Measurements from ENCODE around the gene CCL23. TPM values are rescaled to one million over a fixed set of nuclear protein-coding genes. Genes with fewer than 3 reads are reported as not detected.

The CCL23 gene
- total RNA-seq, 1 donor from 2014 or later: not detected

DNA sequence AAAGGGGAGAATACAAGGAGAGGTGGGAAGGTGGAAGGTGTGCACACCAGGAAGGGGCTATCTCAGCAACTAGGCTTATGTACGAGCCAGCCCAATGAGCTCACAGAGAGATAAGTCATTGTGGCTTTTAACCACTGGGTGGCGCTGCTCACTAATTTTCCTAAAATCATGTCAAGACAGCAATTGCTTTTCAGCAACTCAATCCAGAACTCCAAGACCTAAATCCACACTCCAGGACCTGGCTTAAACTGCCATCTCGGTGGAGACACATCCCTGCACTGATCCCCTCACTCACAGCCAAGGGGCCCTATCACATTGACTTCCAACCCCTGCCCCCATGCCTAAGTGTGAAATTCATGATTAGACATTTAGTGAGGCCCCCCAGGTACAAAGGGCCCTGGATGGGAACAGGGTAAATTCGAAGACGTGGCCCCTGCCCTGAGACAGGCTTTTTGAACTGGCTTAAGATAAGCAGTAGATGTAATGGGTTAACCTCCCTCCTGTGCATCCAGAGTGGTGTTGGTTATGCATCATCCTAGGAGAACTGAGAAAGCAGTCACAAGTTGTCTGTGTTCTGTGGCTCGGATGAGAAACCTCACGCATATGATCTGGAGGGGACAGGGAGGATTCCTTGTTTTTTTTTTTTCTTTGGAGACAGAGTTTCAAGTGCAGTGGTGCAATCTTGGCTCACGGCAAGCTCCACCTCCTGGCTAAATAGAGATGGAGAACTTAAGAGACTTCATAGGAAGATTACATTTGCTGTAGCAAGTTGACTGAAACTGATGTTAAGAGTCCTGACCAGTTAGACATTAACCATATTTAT, 48.0 kb downstream of the CCL23 start:
- peak; percentile 82 for DNase-seq (ENCODE audit: low read depth, low spot score)
- Mint-ChIP-seq H3K4me3 (no peak overlapping the region), H3K9me3 (no peaks in the 10 kb centered on the region), H3K27me3 (ENCODE audit: low read depth) (peaks cover 10% of the 10 kb centered on the region), H3K4me1 (peaks cover 32% of the 10 kb centered on the region), H3K27ac (ENCODE audit: unreplicated experiment) (no peak overlapping the region), H3K36me3 (ENCODE audit: low read depth) (no peaks in the 10 kb centered on the region)
- TF ChIP-seq, protein P1, sequence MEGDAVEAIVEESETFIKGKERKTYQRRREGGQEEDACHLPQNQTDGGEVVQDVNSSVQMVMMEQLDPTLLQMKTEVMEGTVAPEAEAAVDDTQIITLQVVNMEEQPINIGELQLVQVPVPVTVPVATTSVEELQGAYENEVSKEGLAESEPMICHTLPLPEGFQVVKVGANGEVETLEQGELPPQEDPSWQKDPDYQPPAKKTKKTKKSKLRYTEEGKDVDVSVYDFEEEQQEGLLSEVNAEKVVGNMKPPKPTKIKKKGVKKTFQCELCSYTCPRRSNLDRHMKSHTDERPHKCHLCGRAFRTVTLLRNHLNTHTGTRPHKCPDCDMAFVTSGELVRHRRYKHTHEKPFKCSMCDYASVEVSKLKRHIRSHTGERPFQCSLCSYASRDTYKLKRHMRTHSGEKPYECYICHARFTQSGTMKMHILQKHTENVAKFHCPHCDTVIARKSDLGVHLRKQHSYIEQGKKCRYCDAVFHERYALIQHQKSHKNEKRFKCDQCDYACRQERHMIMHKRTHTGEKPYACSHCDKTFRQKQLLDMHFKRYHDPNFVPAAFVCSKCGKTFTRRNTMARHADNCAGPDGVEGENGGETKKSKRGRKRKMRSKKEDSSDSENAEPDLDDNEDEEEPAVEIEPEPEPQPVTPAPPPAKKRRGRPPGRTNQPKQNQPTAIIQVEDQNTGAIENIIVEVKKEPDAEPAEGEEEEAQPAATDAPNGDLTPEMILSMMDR (conservative IDR thresholded peaks at IDR 0.05): peak; percentile 90

DNA sequence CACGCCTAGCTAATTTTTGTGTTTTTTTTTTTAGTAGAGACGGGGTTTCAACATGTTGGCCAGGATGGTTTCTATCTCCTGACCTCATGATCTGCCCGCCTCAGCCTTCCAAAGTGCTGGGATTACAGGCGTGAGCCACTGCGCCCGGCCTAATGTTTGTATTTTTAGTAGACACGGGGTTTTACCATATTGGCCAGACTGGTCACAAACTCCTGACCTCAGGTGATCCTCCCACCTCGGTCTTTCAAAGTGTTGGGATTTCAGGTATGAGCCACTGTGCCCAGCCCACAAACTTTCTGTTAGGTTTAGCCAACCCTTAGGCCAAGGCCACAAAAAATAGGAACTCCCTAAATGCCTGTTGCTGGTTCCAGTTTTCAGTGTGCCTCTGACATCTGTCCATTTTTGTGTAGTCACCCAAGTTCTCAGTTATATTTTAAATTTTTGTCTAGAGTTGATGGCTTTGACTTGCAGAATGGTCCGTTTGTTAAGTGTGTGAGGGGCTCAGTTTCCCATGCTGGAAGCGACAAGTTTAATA, 49.2 kb downstream of the CCL23 start:
- H3K4me3 Mint-ChIP-seq: no peak overlapping the region
- no peaks in the 10 kb centered on the region for H3K9me3 Mint-ChIP-seq
- no peak for DNase-seq (ENCODE audit: low read depth, low spot score)
- peaks cover 18% of the 10 kb centered on the region for H3K27me3 Mint-ChIP-seq (ENCODE audit: low read depth)
- H3K27ac Mint-ChIP-seq (ENCODE audit: unreplicated experiment): no peak overlapping the region
- no peaks in the 10 kb centered on the region for H3K36me3 Mint-ChIP-seq (ENCODE audit: low read depth)
- H3K4me1 Mint-ChIP-seq: peaks cover 26% of the 10 kb centered on the region
- TF ChIP-seq, protein P1 (conservative IDR thresholded peaks at IDR 0.05): no peak

DNA sequence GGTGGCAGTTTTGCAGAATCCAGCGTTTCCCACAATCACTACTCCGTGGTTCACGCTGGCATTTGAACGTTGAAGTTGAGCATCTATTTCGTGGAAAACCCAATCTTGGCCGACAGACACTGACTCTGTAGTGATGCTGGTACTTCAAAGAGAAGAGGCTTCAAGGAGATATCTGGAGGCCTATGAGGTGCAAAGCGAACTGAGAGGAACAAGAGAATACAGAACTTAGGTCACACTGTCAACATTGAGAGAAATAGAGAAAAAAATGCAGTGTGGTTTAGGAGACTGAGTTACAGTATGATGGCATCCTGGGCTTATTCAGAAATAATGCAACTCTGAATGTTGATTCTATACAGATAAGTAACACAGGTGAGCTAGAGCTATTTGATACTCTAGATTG, 52.5 kb downstream of the CCL23 start:
- Mint-ChIP-seq H3K4me1 (peaks cover 5% of the 10 kb centered on the region), H3K27me3 (ENCODE audit: low read depth) (peaks cover 20% of the 10 kb centered on the region), H3K9me3 (no peaks in the 10 kb centered on the region), H3K36me3 (ENCODE audit: low read depth) (no peaks in the 10 kb centered on the region), H3K27ac (ENCODE audit: unreplicated experiment) (no peak overlapping the region), H3K4me3 (no peak overlapping the region)
- no peak for DNase-seq (ENCODE audit: low read depth, low spot score)
- TF ChIP-seq, protein P1 (conservative IDR thresholded peaks at IDR 0.05): no peak

DNA sequence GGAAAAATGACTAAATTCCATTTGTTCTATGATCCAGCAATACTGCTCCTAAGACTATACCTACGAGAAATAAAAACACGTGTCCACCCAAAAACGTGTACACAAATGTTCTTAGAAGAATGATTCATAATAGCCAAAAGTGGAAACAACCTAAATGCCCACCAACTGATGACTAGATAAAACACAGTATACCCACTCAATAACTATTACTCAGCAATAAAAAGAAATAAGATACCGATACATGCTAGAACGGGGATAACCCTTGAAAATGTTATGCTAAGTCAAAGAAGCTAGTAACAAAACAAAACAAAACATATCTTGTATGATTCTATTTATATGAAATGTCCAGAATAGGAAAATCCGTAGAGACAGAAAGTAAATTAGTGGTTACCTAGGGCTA, 54.1 kb downstream of the CCL23 start:
- Mint-ChIP-seq H3K36me3 (ENCODE audit: low read depth) (no peaks in the 10 kb centered on the region), H3K27me3 (ENCODE audit: low read depth) (peaks cover 23% of the 10 kb centered on the region)

More for the DNA sequence above, 54.1 kb downstream of the CCL23 start:
- TF ChIP-seq, protein P1 (conservative IDR thresholded peaks at IDR 0.05): no peak
- Mint-ChIP-seq H3K4me1 (no peaks in the 10 kb centered on the region), H3K4me3 (no peak overlapping the region), H3K27ac (ENCODE audit: unreplicated experiment) (no peak overlapping the region), H3K9me3 (no peaks in the 10 kb centered on the region)
- DNase-seq (ENCODE audit: low read depth, low spot score): no peak

Other genes with a start within 250 kb of the CCL23 start
- 0.68 and 0.71 TPM in 2 replicates for gene MMP28, start 222.3 kb downstream of the CCL23 start, total RNA-seq
- 300 and 320 TPM in 2 replicates for gene TAF15, start 208.5 kb downstream of the CCL23 start, total RNA-seq
- not detected in 2 replicates for gene HEATR9, start 149.1 kb downstream of the CCL23 start, total RNA-seq
- not detected in 2 replicates for gene CCL5, start 137.6 kb downstream of the CCL23 start, total RNA-seq
- 5.0 and 5.7 TPM in 2 replicates for gene RDM1, start 87.2 kb downstream of the CCL23 start, total RNA-seq
- not detected in 2 replicates for gene LYZL6, start 74.3 kb downstream of the CCL23 start, total RNA-seq
- not detected in 2 replicates for gene CCL16, start 36.5 kb downstream of the CCL23 start, total RNA-seq
- gene CCL14, start 31.2 kb downstream of the CCL23 start, total RNA-seq: not detected in 2 replicates
- gene CCL15, start 16.4 kb downstream of the CCL23 start, total RNA-seq: not detected in 2 replicates
- gene CCL18, start 46.3 kb upstream of the CCL23 start, total RNA-seq: not detected in 2 replicates
- not detected in 2 replicates for gene CCL3, start 72.2 kb upstream of the CCL23 start, total RNA-seq
- gene CCL4, start 85.9 kb upstream of the CCL23 start, total RNA-seq: not detected in 2 replicates
- 12.5 and 13.2 TPM in 2 replicates for gene TBC1D3B, start 158.7 kb upstream of the CCL23 start, total RNA-seq
- 0.82 and 1.6 TPM in 2 replicates for gene CCL3L1, start 178.8 kb upstream of the CCL23 start, total RNA-seq
- not detected in 2 replicates for gene CCL4L2, start 193.1 kb upstream of the CCL23 start, total RNA-seq
- gene TBC1D3I, start 246.6 kb upstream of the CCL23 start, total RNA-seq: 0.71 and 0.96 TPM in 2 replicates

Measured in neural crest cell (in vitro differentiated cells).